HG02840 (cell line): ENCODE results near the gene PMFBP1.
"Not testable (repeated sequence)": the region's sequence is repeated elsewhere in the genome, so short reads cannot be mapped to it uniquely, and the experiment has no call there.

Source experiments
- ATAC-seq: cut with Tn5 transposase; IDR thresholded peaks from one replicate; pipeline ENCODE4 v1.9.1; 2021; ENCODE audit warnings: mild to moderate bottlenecking, moderate library complexity, moderate number of reproducible peaks; ENCODE audit not compliant: unreplicated experiment, low FRiP score

PMFBP1 gene

DNA sequence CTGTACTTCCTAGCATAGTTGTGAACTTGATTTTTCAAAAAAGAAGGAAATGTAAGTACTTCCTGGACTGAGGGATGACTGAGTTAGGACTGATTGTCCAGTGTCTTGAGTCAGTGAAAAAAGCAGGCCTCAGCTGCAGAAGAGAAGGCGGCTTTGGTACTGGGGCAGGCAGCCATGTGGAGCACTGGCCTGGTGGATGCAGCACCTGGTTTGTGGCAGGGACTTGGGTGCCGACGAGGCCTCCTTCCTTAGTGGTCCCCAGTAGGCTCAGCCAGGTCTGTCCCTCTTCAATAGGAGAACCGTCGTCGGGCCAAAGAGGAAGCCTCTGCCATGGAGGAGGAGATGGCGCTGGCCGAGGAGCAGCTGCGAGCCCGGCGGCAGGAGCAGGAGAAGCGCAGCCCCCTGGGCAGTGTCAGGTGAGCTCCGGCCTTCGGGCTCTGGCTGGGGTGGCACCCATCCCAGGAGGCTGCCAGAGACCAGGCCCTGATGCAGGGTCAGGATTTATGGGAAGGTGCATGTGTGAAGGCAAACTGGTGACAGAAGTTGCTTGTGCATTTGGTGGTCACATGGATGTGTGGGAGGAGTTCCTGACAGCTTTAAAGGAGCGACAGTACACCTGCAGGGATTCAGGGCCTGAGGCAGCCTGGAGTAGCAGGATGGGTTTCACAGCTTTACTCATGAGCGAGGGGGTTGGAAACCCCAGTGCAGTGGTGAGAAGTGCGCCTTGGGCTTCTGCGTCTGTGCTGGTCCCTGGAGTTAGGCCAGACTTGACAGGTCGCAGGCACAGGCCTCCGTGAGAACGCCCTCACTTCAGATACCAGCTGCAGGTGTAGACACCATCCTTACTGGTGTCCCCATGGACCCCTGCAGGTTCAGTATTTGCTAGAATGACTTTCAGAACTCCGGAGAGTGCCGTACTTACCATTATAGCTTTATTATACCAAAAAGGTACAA is 61.0 kb downstream of the PMFBP1 start:
- no peak for ATAC-seq

- no peak for ATAC-seq
These were observed 61.9 kb downstream of the PMFBP1 start for GRCh38 chr16:72109966-72110530.

DNA sequence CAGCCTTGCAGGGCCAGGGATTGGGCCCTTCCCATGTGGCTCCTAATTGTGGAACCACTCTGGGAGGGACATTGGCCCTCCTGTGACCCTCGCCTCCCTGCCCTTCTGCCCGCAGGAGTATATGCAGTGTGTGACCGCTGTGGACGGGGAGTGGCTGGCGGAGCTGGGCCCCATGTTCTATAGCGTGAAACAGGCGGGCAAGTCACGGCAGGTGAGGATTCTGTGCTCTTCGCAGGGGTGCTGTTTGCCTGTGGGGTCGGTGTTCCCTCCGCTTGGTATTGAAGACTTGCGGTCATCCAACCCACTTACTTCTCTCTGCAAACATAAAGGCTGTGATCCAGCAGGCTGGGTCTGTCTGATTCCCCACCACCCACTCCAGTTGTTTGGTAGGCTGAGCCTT is 62.7 kb downstream of the PMFBP1 start:
- no peak for ATAC-seq

DNA sequence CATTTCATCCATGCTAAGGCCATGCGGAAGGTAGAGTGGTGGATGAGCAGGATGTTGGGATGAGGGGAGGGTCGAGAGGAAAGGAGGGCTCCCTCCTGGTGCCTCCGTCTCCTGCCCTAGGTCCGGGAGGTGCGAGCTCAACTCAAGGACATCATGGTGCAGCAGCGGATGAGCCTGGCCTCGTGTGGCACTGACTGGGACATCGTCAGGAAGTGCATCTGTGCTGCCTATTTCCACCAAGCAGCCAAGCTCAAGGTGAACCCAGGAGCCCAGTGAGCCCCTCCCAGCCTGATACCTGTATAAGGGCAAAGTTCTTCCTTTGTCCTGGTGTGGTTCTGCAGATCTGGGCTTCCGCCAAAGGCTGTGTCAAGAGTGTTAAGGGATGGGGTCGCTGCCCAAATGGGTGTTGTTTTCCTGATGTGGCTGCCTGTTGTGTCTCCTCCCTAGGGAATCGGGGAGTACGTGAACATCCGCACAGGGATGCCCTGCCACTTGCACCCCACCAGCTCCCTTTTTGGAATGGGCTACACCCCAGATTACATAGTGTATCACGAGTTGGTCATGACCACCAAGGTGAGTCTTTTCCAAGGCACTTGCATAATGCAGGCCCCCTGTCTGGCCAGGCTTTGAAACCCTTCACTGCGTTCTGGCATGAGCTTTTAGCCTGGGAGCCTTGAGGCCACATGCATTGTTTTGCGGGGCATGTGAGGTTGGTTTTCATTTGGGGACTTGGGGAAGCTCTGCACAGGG is 63.4 kb downstream of the PMFBP1 start:
- no peak for ATAC-seq

DNA sequence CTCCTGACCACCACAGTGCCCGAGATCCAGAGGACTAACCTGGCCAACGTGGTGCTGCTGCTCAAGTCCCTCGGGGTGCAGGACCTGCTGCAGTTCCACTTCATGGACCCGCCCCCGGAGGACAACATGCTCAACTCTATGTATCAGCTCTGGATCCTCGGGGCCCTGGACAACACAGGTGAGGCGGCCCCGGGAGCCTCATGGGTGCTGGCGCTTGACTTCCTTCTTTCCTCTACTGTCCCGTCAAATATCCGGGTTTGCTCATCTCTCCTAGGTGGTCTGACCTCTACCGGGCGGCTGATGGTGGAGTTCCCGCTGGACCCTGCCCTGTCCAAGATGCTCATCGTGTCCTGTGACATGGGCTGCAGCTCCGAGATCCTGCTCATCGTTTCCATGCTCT is 64.6 kb downstream of the PMFBP1 start:
- no peak for ATAC-seq

DNA sequence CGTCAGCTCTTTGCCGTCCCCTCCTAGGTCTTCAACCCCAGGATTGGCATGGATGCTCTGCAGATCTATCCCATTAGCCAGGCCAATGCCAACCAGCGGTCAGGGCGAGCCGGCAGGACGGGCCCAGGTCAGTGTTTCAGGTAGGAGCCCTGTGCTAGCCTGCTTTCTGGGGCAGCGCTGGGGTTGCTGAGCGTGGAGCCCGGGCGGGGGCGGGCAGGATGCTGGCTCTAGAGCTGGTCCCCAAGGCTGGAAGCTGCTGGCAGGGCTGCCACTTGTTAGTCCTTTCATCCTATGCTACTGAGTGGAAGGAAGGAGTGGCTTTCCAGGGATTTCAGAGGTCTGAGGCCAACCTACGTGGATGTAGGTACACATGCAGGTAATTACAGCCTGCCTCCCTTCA is 66.0 kb downstream of the PMFBP1 start:
- ATAC-seq: no peak

GRCh38 chr16:72104905-72105304 is 67.0 kb downstream of the PMFBP1 start:
- no peak for ATAC-seq

GRCh38 chr16:72101195-72101594 is 70.8 kb downstream of the PMFBP1 start:
- ATAC-seq: no peak

DNA sequence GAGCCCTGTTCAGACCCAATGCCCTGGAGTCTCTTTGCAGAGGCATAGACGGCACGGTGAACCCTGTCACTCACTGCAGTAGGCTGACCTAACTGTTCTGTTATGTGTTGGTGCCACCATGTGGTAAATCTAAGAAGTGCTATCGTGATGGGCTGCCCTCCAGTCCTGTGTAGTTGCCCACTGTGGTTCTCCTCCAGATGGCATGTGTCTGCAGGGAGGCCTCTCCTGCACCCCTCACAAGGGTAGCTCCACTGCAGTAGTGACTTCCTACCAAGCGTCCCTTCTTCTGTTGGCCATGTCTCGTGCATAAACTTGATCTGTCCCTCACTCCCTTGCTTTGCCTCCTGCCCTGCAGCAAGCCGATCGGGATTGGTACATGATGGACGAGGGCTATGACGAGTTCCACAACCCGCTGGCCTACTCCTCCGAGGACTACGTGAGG is 72.6 kb downstream of the PMFBP1 start:
- ATAC-seq: peak; percentile 75

DNA sequence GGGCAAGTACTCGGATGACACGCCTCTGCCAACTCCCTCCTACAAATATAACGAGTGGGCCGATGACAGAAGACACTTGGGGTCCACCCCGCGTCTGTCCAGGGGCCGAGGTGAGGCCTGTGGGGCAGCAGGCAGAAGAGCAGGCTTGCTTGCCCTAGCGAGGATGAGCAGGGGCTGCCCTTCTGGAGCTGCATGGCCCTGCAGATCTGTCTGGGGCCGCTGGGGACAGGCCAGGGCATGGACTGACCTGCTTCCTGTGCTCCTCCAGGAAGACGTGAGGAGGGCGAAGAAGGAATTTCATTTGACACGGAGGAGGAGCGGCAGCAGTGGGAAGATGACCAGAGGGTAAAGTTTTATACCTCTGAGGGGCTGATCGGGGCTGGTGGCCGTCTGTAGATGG is 73.0 kb downstream of the PMFBP1 start:
- no peak for ATAC-seq

GRCh38 chr16:72094266-72094610 is 77.7 kb downstream of the PMFBP1 start:
- no peak for ATAC-seq

DNA sequence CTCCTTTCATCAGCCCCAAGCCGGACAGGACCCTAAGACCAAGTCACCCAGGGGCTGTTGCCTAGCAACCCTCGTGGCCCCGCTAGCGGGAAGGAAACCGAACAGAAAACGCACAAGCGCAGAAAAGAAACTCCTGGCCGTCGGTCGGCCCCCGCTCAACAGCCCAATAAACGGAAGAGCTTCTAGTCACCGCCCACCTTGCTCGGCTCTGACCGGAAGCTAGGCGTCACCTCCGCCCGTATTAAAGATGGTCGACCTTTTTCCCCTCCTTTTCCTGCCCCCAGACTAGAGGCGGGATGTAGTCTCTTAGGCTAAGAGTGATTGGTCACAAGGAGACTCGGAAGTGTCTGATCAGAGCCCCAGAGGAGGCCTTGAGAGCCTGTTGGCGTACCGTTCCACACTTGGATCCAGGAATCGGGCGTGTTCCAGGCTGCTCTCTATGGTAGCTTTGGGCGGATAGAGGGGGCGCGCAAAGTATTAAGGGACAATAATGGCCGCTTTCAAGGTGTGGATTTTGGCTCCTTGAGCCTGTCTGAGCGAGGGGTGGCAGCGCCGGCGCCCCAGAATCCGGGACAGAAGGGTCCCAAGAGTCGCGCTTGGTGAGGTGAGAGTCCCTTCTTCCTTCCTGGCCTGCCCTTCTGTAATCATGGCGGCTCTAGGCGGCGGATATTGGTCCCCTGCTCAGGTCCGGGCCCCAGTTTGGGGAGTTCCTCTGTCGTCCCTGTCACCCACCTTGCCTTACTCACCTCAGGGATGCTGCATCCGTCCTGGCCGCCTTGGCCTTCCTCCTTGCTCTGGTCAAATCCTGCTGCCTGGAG is 78.3 kb downstream of the PMFBP1 start, which contains the start of the genes DHX38 and TXNL4B:
DHX38 (plus strand) TSS at position 400 of the 818 bp plus-strand sequence. CDS start 2,311 bp downstream, outside the sequence.
TXNL4B (minus strand) TSS at position 173 of the 818 bp plus-strand sequence. CDS start 2,871 bp downstream, outside the sequence.
- ATAC-seq: peak; percentile 98

GRCh38 chr16:72092832-72093447 is 79.0 kb downstream of the PMFBP1 start:
- ATAC-seq: no peak

DNA sequence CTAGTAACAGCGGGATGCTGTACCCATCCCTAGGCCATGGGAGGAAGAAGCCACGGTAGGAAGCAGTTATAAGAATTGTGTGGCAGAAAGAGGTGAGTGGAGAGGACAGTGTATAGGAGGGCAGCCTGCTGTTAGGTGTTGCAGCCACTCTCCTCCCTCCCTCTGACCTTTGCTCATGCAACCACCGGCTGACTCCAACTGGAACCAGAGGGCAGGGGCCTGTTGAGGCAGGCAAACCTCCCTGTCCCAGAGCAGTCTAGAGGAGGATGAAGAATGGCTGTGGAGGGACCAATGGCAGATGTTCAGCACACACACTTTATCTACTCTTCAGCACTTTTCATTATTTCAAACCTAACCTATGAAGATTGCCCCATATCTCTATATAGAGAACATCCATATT is 80.7 kb downstream of the PMFBP1 start:
- no peak for ATAC-seq

DNA sequence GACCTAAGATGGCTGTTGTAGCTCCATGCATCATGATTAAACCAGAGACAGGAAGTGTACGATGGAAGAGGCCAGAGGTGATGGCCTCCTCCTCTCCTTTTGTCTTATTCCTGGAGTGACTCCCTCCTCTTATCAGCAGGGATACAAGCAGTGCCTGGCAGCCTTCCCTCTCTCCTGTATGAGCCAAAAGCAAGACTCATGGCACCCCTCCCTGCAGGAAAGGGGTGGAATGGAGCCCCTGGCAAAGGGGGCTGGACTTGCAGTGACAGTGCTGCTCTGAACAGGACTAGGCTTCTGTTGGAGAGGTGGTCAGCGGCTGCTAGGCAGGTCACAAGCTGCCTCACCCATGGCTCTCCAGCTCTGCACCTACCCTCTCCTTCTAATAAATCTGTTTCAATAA is 87.0 kb downstream of the PMFBP1 start:
- ATAC-seq: no peak

GRCh38 chr16:72084445-72084844 is 87.5 kb downstream of the PMFBP1 start:
- no peak for ATAC-seq

DNA sequence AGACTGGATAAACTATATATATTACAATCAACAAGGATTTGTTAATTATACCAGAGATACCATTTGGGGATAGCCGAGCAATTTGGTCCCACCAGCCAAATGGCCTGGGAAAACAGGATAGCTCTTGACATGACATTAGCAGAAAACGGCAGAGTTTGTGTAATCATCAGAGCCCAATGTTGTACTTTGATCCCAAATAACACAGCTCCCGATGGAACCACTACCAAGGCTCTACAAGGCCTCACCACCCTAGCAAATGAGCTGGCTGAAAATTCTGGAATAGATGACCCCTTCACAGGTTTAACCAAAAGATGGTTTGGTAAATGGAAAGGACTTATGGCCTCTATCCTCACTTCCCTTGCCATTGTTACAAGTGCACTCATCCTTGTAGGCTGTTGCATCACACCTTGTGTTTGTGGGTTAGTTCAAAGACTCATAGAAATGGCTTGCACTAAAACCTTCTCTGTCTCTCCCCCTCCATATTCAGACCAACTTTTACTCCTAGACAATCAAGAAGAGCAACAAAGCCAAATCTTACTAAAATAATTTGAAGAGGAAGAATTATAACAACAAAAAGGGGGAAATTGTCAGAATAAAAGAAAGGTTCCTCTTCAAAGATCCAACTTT is 88.1 kb downstream of the PMFBP1 start:
- ATAC-seq: no peak

GRCh38 chr16:72076991-72077706 is 94.8 kb downstream of the PMFBP1 start:
- ATAC-seq: not testable (repeated sequence)

DNA sequence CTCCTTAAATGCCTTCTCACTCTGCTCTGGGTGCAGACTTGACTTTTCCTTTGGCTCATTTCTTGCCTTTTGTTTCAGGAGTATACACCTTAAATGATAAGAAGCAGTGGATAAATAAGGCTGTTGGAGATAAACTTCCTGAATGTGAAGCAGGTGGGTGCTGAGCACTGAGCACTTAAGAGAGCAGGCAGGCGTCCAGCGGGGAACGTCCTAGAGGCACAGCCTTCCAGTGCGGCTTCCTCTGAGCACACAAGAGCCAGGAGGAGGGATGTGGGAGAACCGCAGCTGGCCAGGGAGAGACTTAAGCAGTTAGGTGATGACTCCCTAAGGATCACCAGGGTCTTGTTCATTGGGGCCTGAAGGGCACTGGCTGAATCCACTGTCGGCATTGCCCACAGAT is 96.9 kb downstream of the PMFBP1 start:
- ATAC-seq: not testable (repeated sequence)
